Testis (tissue), 2 donors: ENCODE results near the gene CDKN1C.

Source experiments
- POLR2A ChIP-seq: fragments of 450-650 bp; IDR thresholded peaks from one replicate; pipeline ENCODE4 v1.6.1; 2017; ENCODE audit warnings: antibody characterized with exemption, mild to moderate bottlenecking, moderate library complexity
- TF ChIP-seq, protein P1 (sequence below), 3 experiments: fragments of 450-650 bp in 2 of 3; fragments of 200-600 bp in 1 of 3; sonication (generic) in 1 of 3; IDR thresholded peaks; one replicate each; pipeline ENCODE4 v1.5.1; 2016 to 2019; ENCODE audit warnings: antibody characterized with exemption in 3 of 3, mild to moderate bottlenecking in 2 of 3, moderate library complexity in 1 of 3

DNA sequence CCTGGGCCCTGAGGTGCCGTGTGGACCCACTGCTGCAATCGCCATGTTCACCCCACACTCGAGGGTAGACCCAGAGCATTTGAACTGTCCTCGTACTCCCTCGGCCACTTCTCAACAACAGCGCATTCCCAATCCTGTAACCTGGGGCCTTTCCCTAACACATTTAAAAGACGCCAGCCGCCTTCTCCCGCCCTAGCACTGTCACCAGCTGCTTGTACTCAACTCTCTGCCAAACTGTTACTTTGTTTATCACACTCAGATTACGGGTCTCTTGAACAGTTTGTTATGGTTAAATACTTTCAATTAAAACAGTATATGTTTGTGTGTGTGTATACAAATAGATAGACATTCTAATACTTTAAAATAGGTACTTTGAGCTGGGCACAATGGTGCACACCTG lies 20.7 kb downstream of the CDKN1C start:
- TF ChIP-seq POLR2A: no peak
- TF ChIP-seq, protein P1, sequence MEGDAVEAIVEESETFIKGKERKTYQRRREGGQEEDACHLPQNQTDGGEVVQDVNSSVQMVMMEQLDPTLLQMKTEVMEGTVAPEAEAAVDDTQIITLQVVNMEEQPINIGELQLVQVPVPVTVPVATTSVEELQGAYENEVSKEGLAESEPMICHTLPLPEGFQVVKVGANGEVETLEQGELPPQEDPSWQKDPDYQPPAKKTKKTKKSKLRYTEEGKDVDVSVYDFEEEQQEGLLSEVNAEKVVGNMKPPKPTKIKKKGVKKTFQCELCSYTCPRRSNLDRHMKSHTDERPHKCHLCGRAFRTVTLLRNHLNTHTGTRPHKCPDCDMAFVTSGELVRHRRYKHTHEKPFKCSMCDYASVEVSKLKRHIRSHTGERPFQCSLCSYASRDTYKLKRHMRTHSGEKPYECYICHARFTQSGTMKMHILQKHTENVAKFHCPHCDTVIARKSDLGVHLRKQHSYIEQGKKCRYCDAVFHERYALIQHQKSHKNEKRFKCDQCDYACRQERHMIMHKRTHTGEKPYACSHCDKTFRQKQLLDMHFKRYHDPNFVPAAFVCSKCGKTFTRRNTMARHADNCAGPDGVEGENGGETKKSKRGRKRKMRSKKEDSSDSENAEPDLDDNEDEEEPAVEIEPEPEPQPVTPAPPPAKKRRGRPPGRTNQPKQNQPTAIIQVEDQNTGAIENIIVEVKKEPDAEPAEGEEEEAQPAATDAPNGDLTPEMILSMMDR (IDR thresholded peaks at IDR 0.05): no peak
